GM06990 (cell line): ENCODE results near the gene DRAXIN.

ENCODE experiments used
- DNase-seq: peaks from one replicate; pipeline ENCODE4 v3.0.0-alpha.2; 2011; ENCODE audit not compliant: insufficient read length; ENCODE audit errors: extremely low read depth
- H3K27me3 ChIP-seq: replicated peaks from 2 replicates; pipeline ENCODE4 v1.6.0; 2011; ENCODE audit warnings: low read length; ENCODE audit not compliant: control insufficient read depth, insufficient read depth
- H3K36me3 ChIP-seq: 2 replicates; pipeline ENCODE4 v1.5.1; 2011; ENCODE audit warnings: low read length; ENCODE audit not compliant: control insufficient read depth, insufficient read depth
- H3K4me3 ChIP-seq: replicated peaks from 2 replicates; pipeline ENCODE4 v1.5.1; 2011; ENCODE audit warnings: low read depth, mild to moderate bottlenecking, control low read depth, low read length
- TF ChIP-seq, protein P1 (sequence below): IDR thresholded peaks from 2 replicates; pipeline ENCODE4 v1.5.1; 2011; ENCODE audit warnings: low read length, control low read depth, mild to moderate bottlenecking, inconsistent platforms; ENCODE audit not compliant: insufficient read depth, poor library complexity, severe bottlenecking

The DRAXIN gene

DNA sequence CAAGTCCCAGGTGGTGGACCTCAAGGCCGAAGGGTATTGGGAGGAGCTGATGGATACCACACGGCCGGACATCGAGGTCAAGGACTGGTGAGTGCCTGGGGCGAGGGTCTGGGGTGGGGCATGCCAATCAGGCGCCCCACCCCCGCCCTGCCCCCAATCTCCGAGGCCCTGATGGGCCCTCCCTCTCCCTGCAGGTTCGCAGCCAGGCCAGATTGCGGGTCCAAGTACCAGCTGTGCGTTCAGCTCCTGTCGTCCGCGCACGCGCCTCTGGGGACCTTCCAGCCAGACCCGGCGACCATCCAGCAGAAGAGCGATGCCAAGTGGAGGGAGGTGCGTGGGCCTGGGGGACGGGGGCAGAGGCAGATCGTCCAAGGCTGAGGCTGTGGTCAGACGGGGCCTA is 33.0 kb upstream of the DRAXIN start:
- TF ChIP-seq, protein P1, sequence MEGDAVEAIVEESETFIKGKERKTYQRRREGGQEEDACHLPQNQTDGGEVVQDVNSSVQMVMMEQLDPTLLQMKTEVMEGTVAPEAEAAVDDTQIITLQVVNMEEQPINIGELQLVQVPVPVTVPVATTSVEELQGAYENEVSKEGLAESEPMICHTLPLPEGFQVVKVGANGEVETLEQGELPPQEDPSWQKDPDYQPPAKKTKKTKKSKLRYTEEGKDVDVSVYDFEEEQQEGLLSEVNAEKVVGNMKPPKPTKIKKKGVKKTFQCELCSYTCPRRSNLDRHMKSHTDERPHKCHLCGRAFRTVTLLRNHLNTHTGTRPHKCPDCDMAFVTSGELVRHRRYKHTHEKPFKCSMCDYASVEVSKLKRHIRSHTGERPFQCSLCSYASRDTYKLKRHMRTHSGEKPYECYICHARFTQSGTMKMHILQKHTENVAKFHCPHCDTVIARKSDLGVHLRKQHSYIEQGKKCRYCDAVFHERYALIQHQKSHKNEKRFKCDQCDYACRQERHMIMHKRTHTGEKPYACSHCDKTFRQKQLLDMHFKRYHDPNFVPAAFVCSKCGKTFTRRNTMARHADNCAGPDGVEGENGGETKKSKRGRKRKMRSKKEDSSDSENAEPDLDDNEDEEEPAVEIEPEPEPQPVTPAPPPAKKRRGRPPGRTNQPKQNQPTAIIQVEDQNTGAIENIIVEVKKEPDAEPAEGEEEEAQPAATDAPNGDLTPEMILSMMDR, result no peak
- DNase-seq, result no peak
- peaks cover 5% of the 10 kb centered on the region for H3K36me3 ChIP-seq
- no peak overlapping the region for H3K4me3 ChIP-seq
- no peaks in the 10 kb centered on the region for H3K27me3 ChIP-seq

DNA sequence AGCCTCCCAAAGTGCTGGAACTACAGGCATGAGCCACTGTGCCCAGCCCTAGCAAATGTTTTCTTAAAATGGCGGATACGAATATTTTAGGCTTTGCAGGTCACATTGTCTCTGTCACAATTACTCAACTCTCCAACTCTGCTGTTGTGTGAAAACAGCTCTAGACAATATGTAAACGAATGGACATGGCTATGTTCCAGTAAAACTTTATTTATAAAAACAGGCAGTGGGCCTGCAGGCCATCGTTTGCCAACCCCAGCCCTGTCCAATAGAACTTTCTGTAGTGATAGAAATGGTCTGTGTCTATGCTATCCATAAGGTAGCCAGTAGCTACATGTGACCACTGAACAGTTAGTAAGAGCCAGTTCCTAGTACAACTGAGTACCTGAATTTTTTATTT is 31.8 kb upstream of the DRAXIN start:
- peaks cover 5% of the 10 kb centered on the region for H3K36me3 ChIP-seq
- H3K27me3 ChIP-seq, result no peaks in the 10 kb centered on the region
- TF ChIP-seq, protein P1, result no peak
- no peak overlapping the region for H3K4me3 ChIP-seq
- DNase-seq, result no peak

DNA sequence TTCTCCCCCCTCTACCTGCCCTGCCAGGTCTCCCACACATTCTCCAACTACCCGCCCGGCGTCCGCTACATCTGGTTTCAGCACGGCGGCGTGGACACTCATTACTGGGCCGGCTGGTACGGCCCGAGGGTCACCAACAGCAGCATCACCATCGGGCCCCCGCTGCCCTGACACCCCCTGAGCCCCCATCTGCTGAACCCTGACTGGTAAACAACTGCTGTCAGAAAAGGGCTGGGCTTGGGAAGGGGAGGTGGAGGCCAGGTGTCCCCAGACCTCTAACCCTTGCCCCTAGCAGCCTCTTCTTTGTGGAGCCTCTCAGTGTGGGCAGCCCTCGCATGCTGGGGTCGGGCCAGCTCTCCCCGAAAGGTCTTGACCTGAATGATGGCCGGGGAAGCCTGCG is 30.4 kb upstream of the DRAXIN start:
- Histone ChIP-seq H3K4me3 (no peak overlapping the region), H3K27me3 (no peaks in the 10 kb centered on the region), H3K36me3 (peaks cover 5% of the 10 kb centered on the region)
- DNase-seq, result no peak
- TF ChIP-seq, protein P1, result no peak

DNA sequence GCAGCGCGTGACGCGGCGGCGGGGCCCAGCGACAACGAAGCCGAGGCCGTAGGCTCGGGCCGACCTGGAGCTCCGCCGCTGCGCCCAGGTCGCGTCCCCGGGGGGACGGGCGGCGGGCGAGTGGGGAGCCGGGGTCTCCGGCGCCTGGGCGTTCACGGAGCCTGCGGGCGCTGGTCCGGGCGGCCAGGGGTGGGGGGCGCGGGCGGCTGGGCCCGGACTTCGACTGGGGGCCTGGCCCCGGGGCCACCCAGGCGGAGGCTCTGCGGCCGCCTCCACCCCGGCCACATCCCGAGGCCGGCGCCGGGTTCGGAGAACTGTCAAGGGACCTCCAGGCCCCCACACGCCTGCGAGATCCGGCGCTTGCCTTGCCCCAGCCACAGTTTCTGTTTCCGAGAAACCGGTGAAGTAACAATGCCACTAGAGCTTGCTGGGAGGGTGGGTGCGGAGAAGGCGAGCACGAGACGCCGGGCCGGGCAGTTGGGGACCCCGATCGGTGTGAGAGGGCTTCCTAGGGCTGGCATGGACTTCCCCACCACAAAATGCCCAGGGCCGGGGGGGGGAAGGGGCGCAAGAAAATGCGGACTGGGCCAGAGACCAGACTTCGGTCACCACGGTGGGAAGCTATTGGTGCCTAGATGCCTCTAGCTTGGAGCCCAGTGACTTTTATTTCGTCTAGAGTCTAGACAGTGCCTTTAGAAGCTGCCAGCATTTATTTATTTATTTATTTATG is 27.0 kb upstream of the DRAXIN start:
- DNase-seq, result peak; percentile 69
- no peaks in the 10 kb centered on the region for H3K27me3 ChIP-seq
- peak overlapping the region; percentile 68 for H3K4me3 ChIP-seq
- peaks cover 7% of the 10 kb centered on the region for H3K36me3 ChIP-seq
- TF ChIP-seq, protein P1, result no peak

DNA sequence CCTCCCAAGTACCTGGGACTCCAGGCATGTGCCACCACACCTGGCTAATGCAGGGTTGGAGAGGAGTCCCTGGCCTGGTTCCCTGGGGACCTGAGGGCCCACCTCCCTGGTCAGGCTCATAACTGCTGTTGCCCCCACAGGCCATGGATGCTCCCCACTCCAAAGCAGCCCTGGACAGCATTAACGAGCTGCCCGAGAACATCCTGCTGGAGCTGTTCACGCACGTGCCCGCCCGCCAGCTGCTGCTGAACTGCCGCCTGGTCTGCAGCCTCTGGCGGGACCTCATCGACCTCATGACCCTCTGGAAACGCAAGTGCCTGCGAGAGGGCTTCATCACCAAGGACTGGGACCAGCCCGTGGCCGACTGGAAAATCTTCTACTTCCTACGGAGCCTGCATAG is 23.0 kb upstream of the DRAXIN start:
- H3K4me3 ChIP-seq, result no peak overlapping the region
- no peaks in the 10 kb centered on the region for H3K27me3 ChIP-seq
- peaks cover 15% of the 10 kb centered on the region for H3K36me3 ChIP-seq
- no peak for DNase-seq
- TF ChIP-seq, protein P1, result no peak

DNA sequence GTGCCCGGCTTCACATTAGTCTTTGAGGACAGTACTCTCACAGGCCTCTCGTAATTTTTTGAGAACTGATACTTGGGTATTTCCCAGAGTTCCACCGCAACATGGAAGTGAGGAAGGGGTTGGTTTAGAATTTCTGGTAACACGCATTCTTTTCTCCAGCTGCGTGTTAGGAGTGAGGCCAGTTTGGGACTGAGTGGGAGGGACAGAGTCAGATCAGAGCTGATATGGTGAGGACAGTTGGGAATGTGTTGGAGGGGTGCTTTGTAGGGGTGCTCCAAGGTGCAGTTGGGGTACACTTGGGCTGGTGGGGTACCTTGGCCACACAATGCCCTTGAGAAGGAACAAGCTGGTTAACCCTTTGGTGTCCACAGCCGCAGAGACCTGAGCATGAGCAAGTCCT is 20.8 kb upstream of the DRAXIN start:
- no peaks in the 10 kb centered on the region for H3K27me3 ChIP-seq
- H3K36me3 ChIP-seq, result peaks cover 19% of the 10 kb centered on the region
- TF ChIP-seq, protein P1, result no peak
- no peak overlapping the region for H3K4me3 ChIP-seq
- DNase-seq, result no peak
